ENCODE data around the gene MEX3D.
A peak's percentile ranks its signal among the peaks of the same experiment; 100 is the strongest.

MEX3D gene

DNA sequence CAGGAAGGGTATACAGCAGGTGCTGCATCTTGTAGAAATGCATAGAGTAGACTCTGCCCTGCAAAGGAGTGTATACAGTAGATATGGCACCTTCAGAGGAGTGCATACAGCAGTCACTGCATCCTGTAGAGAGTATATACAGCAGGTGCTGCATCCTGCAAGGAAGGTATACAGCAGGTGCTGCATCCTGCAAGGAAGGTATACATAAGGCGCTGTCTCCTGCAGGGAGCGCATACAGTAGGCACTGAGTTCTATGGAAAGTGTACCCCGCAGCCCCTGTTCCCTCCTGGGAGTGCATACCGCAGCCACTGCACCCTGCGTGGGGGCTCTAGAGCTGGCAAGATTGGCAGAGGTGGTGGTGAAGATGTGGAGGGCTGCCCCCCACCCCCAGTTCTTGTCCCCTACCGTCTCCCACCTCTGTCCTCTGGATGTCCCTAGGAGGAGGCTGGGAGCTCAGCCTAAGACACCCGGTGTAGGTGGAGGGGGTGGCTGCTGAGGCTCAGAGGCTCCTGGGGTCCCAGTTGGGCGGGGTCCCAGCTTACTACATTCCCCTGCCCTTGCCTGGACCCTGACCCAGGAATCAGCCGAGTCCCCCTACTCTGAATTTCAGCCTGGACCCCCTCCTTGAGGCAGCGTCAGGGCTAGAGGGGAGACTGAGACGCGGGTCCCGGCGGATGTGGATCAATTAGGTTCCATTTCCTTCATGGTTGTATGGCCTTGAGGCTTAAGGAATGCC is 53.0 kb downstream of the MEX3D start:
- FAIRE-seq = no peak

DNA sequence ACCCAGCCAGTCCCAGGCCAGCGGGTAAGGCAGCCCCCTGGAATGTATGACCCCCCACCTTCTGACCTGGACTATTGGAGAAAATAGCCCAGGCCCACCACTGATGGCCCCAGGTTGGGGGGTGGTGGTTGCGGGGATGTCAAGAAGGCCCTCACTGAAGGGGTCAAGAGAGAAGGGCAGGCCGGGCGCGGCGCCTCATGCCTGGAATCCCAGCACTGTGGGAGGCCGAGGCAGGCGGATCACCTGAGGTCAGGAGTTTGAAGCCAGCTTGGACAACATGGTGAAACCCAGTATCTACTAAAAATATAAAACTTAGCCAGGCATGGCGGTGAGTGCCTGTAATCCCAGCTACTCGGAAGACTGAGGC is 53.8 kb downstream of the MEX3D start:
- FAIRE-seq = no peak

DNA sequence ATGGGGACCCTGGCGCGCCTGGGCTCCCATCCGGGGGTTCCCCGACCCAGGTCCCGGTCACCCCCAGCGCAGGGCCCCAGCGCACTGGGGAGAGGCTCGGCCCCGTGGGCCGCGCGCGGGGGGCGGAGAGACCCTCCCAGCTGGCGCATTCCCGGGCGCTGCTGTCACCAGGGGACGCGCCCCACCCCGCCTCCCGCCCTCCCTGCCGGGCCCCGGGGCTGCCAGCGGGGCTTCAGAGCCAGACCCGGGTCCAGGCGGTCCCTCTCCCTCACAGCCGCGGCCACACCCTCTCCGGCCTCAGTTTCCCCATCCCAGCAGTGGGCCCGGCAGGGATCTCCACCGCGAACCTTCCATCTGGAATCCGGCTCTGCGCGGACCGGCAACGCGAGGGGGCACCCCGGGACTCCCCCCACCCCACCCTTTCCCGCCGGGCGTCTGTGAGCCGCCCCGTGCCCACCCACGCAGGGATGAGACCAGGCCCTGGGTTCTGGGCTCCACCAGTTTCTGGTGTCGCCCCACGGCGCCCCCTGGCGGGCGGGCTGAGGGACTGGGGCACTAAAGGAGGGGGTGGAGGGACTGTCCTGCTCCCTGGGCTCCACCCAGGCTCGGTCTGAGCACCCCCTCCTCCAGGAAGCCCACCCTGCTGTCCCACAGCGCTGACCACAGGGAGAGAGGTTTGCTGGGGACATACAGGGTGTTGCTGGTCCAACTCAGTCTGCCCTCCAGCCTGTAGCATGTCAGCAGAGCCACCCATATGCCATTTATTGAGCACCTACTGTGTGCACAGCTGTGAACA is 54.4 kb downstream of the MEX3D start:
- no peak for FAIRE-seq

DNA sequence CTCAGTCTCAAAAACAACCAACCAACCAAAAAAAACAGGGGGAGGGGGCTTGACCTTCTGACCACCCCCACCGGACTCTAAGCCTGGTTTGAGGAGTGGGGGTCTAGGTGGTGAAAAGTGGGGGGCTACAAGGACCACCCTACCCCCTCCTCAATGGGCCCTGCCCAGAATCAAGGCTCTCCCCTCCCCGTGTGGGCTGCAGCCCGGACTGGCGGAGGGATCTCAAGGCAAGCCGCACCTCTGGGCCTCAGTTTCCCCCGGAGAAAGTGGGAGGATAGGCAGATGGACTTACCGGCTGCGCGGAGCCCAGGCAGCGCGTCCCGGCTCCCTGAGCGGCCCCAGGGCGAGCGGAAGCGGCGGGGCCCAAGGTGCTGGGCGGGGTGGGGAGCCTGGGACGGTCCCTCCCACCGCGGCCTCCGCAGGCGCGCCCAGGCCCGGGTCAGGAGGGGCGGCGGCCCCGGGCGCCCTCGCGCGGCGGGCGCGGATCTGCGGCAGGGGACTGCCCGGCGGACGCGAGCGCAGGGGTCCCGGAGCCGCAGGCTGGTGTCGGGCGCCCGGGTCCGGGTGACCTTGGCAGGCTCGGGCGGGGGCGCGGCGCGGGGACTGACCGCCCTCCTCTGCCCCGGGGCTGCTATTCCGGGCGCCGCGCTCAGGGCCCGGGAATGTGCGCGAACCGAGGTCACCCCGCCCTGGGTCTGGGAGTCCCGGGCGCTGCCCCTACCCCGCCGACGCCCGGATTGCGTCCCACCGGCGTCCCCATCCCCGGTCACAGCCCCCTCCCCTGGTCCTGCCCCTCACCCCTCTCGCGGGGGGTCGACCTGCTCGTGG is 55.2 kb downstream of the MEX3D start, which contains the start of gene ADAMTSL5:
Gene ADAMTSL5, minus strand, starts transcription at position 349 of the 828 bp plus-strand sequence. CDS start 2,076 bp downstream, outside the sequence.
- FAIRE-seq = no peak

DNA sequence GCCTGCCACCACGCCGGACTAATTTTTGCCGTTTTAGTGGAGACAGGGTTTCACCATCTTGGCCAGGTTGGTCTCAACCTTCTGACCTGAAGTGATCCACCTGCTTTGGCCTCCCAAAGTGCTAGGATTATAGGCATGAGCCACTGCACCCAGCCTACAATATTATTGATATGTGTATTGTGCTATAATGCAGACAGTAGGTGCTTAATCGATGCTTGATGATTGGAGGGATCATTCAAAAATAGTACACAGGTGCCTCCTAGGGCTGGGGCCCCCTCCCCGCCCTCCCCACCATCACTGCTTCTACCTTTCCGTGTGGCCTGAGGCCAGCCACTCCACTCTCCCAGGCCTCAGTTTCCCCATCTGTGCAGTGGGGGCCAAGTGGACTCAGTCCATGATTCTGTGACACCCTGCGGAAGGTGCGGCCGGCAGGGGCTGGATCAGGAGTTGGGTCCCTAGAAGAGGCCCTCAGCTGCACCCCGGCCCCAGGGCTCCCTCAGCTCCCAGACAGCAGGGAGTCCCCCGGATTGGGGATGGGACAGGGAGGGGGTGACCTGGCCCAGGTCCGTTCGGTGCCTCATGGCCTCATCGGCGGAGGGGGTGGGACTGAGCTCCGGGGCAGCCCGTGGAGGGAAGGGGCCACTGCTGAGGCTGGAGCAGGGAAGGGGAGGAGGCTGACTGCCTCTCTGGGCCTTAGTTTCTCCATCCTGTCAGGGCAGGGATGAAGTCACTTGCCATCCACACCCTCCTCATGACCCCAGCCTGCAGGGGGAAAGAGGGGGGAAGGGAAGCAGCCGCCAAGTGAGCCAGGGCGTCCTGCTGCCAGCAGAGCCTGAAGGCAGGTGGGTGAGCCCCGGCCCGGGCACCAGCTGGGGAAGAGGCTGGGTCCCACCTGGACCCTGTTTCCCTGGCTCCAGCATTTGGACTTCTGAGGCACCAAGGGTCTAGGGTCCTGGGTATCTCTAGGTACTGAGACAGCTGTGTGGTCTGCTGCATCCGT is 56.5 kb downstream of the MEX3D start:
- no peak for FAIRE-seq

DNA sequence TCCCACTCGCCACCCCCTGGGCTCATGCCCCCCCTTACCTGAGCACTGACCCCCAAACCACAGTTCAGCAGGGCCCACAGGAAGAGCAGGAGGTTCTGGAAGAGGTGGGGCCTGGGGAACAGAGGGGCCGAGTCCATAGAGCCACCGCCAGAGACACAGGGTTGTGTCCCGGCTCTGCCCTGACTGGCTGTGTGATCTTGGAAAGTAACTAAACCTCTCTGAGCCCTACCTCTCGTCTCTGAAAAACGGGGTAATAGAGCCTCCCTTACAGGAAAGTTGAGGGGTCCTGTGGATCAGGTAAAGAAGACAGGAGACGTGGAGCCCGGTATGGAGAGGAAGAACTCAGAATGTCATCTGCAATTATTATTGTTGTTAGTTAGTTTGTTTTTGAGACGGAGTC is 57.3 kb downstream of the MEX3D start:
- no peak for FAIRE-seq

DNA sequence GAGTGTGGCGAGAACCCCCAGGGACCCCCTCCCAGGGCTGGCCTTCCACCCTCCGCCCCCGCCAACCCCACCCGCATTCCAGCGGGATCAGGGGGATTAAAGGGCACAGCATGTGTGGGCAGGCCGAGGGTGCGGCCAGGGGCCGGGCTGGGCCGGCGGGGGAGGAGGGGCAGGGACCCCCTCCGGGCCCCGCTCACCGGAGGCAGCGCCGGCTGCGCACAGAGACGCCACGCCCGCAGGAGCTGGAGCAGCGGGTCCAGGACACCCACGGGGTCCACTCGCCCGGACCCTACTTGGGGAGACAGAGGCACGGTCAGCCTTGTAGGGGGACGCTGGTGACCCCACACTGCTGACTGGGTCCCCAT is 57.7 kb downstream of the MEX3D start:
- FAIRE-seq = no peak

DNA sequence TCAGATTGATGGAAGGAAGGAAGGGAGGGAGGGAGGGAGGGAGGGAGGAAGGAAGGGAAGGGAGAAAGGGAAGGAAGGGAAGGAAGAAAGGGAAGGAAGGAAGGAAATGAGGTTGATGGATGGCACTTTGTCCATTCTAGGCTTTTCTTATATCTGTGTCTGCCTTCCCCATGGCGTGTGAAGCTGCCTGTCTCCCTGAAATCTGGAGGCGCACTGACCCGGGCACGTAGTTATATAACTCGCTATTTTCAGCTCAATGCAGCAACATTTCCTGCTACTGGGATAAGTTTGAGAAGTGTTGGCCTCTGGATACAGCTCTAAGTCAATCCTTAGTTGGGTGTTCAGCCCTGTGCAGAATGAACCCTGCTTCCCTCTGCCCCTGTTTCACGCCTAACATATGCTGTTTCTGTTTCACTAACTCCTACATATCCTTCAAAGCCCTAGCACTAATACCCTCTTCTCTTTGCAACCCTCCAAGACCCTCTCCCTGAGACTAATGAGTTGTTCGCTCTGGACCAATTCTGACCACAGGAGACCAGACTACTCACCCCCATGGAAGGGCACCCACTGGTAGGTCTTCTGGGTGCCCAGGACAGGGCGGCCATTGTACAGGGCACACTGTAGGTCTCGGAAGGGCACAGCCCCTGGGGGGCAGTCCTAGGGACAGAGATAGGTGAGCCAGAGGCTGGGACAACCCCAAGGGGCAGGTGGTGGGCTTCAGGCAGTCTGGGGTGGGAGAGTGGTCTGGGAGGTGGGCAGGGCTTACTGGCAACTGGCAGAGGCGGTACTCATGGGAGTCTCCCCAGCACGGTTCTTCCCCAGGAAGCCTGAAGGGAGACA is 58.3 kb downstream of the MEX3D start:
- no peak for FAIRE-seq

DNA sequence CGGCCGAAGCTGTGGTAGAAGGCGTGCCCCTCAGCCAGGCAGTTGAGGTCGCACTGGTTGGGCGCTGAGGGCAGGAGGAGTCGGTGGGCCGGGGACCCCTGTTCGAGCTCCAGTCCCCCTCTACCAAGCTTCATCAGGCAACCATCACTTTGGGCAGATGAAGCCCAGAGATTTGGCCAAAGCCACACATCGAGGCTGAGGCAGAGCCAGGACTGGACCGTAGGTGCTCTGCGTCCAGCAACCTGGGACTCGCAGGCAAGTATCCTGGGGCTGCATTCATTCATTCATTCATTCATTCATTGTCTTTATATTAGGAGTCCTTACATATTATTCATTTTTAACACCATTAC is 59.6 kb downstream of the MEX3D start:
- FAIRE-seq = no peak

DNA sequence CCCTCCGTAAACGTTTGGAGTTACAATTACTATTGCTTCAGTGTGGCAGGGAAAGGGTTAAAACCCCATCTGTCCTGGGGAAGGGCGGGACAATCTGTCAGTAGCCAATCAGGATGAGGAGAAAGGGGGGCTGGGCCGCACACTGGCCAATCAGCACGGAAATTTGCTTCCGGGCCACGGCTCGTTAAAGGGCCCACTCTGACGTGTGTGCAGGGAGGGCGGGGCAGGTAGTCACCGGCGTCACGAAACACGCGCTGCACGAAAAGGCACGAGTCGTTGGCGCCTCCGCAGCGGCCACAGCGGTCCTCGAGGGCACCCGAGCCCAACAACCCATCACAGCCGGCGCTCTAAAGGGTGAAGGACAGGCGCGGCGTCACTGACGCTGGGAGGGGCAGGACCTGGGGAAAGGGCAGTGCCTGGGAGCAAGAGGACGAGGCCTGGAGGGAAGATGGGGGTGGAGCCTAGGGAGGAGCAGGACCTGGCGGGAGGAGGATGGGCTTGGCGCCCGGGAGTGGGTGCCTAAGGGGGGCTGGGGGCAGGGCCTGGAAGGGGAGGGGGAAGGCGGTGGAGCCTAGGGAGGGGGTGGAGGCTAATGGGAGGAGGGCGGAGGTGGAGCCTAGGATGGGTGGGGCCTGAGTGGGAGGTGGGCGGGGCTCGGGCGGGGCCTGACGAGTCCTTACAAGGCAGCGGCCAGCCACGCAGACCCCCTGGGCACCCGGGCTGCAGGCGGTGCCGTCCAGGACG is 60.2 kb downstream of the MEX3D start:
- FAIRE-seq = peak; percentile 85

DNA sequence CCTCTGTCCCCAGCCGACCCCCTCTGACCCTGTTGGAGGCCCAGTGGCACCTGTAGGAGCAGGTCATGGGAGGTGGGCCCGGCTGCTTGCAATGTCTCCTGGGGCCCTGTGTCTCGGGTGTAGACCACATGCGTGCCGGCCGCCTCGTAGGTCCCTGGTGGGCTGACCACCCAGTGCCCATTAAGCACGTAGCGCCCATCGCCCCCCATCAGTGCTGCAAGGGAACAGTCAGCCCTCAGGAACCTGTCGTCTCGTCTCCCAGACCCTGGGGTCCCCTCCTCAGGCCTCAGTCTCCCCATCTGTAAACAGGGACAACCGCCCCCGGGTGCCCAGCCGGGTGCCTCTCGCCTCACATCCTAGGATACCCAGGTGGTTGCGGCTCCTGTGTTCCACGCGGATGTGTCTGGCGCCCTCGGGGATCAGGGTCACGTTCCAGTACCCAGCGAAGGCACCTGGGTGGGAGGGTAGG is 60.9 kb downstream of the MEX3D start:
- no peak for FAIRE-seq

DNA sequence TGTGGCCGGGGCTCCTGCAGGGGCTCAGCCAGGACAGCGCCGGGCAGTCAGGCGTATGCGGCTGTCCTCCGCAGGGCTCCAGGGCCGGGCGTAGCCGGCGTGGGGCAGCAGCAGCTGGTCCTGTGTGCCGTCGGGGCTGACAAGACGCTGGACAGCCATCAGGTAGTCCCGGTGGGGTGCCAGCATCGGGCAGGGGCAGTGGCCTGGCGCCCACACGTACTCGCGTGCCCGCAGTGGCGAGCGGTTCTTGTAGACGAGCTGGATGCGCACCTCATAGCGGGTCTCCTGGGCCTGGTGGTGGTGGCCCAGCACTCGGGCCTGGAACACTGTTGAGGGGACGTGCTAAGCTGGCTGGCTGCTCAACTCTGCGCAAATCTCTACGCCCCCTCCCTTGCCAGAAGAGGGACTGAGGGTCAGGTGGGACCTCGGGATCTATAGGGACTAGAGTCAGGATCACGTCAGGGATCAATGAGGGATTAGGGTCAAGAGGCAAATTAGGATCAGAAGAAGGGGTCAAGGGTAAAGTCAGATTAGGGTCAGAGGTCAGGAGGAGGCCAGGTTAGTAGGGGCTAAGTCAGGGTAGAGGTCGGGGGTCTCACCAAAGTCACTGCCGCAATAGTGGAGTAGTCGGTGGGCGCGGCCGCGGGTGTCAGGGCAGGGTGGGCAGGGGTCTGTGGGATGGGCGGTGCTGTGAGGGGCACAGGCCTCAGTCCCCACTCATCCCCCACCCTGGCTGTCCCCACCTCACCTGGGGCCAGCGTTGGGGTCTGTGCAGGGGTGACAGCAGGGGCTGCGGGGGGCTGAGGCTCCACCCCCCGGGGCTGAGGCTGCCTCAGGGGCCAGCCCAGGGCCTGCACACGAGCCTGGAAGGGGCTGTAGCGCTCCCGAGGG is 61.9 kb downstream of the MEX3D start:
- no peak for FAIRE-seq

DNA sequence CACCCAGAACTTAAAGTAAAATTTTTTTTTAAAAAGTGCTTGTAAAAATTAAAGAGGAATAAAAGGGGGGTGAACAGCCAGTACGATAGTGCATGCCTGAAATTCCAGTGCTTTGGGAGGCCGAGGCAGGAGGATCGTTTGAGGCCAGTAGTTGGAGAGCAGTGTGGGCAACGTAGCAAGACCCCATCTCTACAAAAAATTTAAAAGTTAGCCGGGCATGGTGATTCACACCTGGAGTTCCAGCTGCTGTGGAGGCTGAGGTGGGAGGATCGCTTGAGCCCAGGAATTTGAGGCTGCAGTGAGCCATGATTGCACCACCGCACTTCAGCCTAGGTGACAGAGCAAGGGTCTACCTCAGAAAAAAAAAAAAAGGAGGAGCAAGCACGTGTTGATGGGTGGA is 63.1 kb downstream of the MEX3D start:
- FAIRE-seq = no peak
